Endothelial cell of umbilical vein (primary cell): ENCODE measurements around the gene TOP3B.

ENCODE experiments used
- EZH2 ChIP-seq: IDR thresholded peaks from 2 replicates; pipeline ENCODE4 v1.6.1; 2012; ENCODE audit warnings: borderline replicate concordance, low read depth, mild to moderate bottlenecking, moderate library complexity, low read length, inconsistent platforms; ENCODE audit not compliant: severe bottlenecking
- JUN ChIP-seq: IDR thresholded peaks from 2 replicates; pipeline ENCODE4 v1.6.1; 2011; ENCODE audit warnings: borderline replicate concordance, low read depth; ENCODE audit not compliant: insufficient read length, insufficient read depth
- POLR2A ChIP-seq: IDR thresholded peaks from 2 replicates; pipeline ENCODE4 v1.6.1; 2012; ENCODE audit warnings: low read depth, mild to moderate bottlenecking, control low read depth, low read length
- POLR2AphosphoS5 ChIP-seq: IDR thresholded peaks from 2 replicates; pipeline ENCODE4 v1.6.1; 2012; ENCODE audit warnings: low read depth, mild to moderate bottlenecking, control low read depth, low read length, moderate library complexity; ENCODE audit not compliant: insufficient read depth
- TF ChIP-seq, protein P1 (sequence below), 2 donors: IDR thresholded peaks; 1 replicate in 1 of 2; 2 replicates in 1 of 2; pipeline ENCODE4 v1.5.1; 2011; ENCODE audit warnings: low read length in 2 of 2, mild to moderate bottlenecking in 2 of 2, moderate library complexity in 2 of 2, control low read depth in 1 of 2, inconsistent platforms in 1 of 2, low read depth in 1 of 2; ENCODE audit not compliant: insufficient read depth in 1 of 2; ENCODE audit errors: extremely low read depth in 1 of 2

DNA sequence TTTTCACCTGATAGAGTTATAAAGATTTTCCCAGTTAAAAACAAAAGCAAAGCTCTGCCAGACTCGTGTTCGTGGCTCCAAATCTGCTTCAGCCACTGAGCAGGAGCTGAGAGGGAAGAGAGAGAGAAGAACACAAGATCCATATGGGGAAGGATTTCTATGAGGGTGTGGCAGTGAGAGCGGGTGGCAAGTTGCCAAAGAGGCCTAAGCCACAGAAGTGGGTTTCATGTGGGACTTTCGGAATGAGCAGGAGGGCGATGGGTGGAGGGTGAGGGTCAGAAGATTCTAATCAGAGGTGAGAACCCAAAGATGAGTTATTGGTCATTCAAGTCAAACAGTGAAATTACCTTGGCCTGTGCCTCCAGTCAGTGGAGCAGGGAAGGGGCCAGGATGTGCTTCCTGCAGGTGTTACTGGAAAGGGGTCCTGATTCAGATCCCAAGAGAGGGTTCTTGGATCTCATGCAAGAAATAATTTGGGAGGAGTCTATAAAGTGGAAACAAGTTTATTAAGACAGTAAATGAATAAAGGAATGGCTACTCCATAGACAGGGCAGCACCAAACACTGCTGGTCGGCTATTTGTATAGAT is 40.5 kb upstream of the TOP3B start:
- TF ChIP-seq, protein P1, sequence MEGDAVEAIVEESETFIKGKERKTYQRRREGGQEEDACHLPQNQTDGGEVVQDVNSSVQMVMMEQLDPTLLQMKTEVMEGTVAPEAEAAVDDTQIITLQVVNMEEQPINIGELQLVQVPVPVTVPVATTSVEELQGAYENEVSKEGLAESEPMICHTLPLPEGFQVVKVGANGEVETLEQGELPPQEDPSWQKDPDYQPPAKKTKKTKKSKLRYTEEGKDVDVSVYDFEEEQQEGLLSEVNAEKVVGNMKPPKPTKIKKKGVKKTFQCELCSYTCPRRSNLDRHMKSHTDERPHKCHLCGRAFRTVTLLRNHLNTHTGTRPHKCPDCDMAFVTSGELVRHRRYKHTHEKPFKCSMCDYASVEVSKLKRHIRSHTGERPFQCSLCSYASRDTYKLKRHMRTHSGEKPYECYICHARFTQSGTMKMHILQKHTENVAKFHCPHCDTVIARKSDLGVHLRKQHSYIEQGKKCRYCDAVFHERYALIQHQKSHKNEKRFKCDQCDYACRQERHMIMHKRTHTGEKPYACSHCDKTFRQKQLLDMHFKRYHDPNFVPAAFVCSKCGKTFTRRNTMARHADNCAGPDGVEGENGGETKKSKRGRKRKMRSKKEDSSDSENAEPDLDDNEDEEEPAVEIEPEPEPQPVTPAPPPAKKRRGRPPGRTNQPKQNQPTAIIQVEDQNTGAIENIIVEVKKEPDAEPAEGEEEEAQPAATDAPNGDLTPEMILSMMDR (IDR thresholded peaks at IDR 0.05; ENCODE audit: extremely low read depth in 1 of 2, insufficient read depth in 1 of 2, low read depth in 1 of 2, low read length in 2 of 2): no peak
- TF ChIP-seq JUN: no peak
- no peak for TF ChIP-seq POLR2A
- no peak for TF ChIP-seq EZH2
- TF ChIP-seq POLR2AphosphoS5: no peak
